HepG2 (cell line): Measurements from ENCODE around the gene ATP9A. TPM values are rescaled to one million over a fixed set of nuclear protein-coding genes. Genes with fewer than 3 reads are reported as not detected.

Experiments used
- ATF3 ChIP-seq: sonication (generic); formaldehyde crosslinking; IDR thresholded peaks from 2 replicates; pipeline ENCODE4 v1.4.0; 2020; ENCODE audit warnings: missing genetic modification reagents
- ATM ChIP-seq: fragments of 450-650 bp; IDR thresholded peaks from 2 replicates; pipeline ENCODE4 v1.7.1; 2017; ENCODE audit warnings: mild to moderate bottlenecking, borderline replicate concordance
- CBX1 ChIP-seq: IDR thresholded peaks from one replicate; pipeline ENCODE4 v1.6.1; 2016; ENCODE audit warnings: antibody characterized with exemption, low read depth
- CTCF ChIP-seq: sonication (generic); formaldehyde crosslinking; IDR thresholded peaks from 2 replicates; pipeline ENCODE4 v1.5.0; 2020; ENCODE audit warnings: mild to moderate bottlenecking, missing genetic modification reagents, moderate library complexity
- DZIP1 ChIP-seq: sonication (generic); formaldehyde crosslinking; IDR thresholded peaks from 2 replicates; pipeline ENCODE4 v1.5.0; 2020; ENCODE audit warnings: mild to moderate bottlenecking, missing genetic modification reagents
- EED ChIP-seq: sonication (generic); formaldehyde crosslinking; IDR thresholded peaks from 2 replicates; pipeline ENCODE4 v1.5.0; 2020; ENCODE audit warnings: mild to moderate bottlenecking, missing genetic modification reagents
- ETV5 ChIP-seq: IDR thresholded peaks from 2 replicates; pipeline ENCODE4 v1.6.1; 2018; ENCODE audit warnings: missing biosample characterization, missing genetic modification reagents, inconsistent platforms, borderline replicate concordance
- GABPB1 ChIP-seq: IDR thresholded peaks from 2 replicates; pipeline ENCODE4 v1.6.1; 2016; ENCODE audit warnings: mild to moderate bottlenecking, missing genetic modification reagents, moderate library complexity, missing compliant biosample characterization
- GATAD2A ChIP-seq: IDR thresholded peaks from 2 replicates; pipeline ENCODE4 v1.6.1; 2016
- KDM2A ChIP-seq: sonication (generic); formaldehyde crosslinking; IDR thresholded peaks from 2 replicates; pipeline ENCODE4 v1.4.0; 2020; ENCODE audit warnings: low read depth, missing genetic modification reagents, borderline replicate concordance
- KLF9 ChIP-seq: IDR thresholded peaks from 2 replicates; pipeline ENCODE4 v1.6.1; 2016; ENCODE audit warnings: low read depth
- NCOR1 ChIP-seq: fragments of 200-600 bp; sonication (generic); IDR thresholded peaks from 2 replicates; pipeline ENCODE4 v1.7.0; 2017; ENCODE audit warnings: antibody characterized with exemption, low read length, borderline replicate concordance
- NFKB2 ChIP-seq: sonication (generic); formaldehyde crosslinking; IDR thresholded peaks from 2 replicates; pipeline ENCODE4 v1.4.0; 2020; ENCODE audit warnings: missing genetic modification reagents, borderline replicate concordance
- NR2F1 ChIP-seq, 2 experiments: fragments of 450-650 bp in 1 of 2; formaldehyde crosslinking in 1 of 2; IDR thresholded peaks; 2 replicates each; pipeline versions ENCODE4 v1.5.0 to v1.6.1; 2016 to 2020; ENCODE audit warnings: mild to moderate bottlenecking in 1 of 2, missing compliant biosample characterization in 1 of 2, missing genetic modification reagents in 1 of 2, moderate library complexity in 1 of 2
- PRDM4 ChIP-seq: sonication (generic); formaldehyde crosslinking; IDR thresholded peaks from 2 replicates; pipeline ENCODE4 v1.9.0; 2021; ENCODE audit warnings: missing genetic modification reagents, borderline replicate concordance
- TFAP4 ChIP-seq: sonication (generic); IDR thresholded peaks from 2 replicates; pipeline ENCODE4 v1.6.1; 2016; ENCODE audit warnings: low read depth, borderline replicate concordance
- TFE3 ChIP-seq: IDR thresholded peaks from 2 replicates; pipeline ENCODE4 v1.6.1; 2016
- ZNF740 ChIP-seq: sonication (generic); formaldehyde crosslinking; IDR thresholded peaks from 2 replicates; pipeline ENCODE4 v1.4.0; 2020; ENCODE audit warnings: missing genetic modification reagents
- ZSCAN29 ChIP-seq: sonication (generic); formaldehyde crosslinking; conservative IDR thresholded peaks from 2 replicates; pipeline ENCODE4 v1.4.0; 2020; ENCODE audit warnings: mild to moderate bottlenecking, missing genetic modification reagents
- polyA plus RNA-seq, 8 experiments: library from polyadenylated mRNA; depleted of rRNA in 3 of 8; stranded (reverse) in 7 of 8; unstranded in 1 of 8; fragments of >200 nt; fragmentation: Illumina TruSeq in 4 of 8; extraction: Trizol in 4 of 8; gene quantifications; 2 replicates each; pipeline versions ENCODE4 v1.2.1 to v1.2.3, GENCODE V29; 2011 to 2016; ENCODE audit warnings: low read depth in 4 of 8, missing spikeins in 1 of 8, mixed read lengths in 1 of 8; ENCODE audit not compliant: insufficient read depth in 1 of 8
- total RNA-seq, 5 experiments: library from RNA; depleted of rRNA; stranded (reverse); fragments of >200 nt; fragmentation: Illumina TruSeq; extraction: Trizol; gene quantifications; 2 replicates each; pipeline ENCODE4 v1.2.3, GENCODE V29; 2016; ENCODE audit warnings: low read depth in 1 of 5

The ATP9A gene
- total and polyA plus RNA-seq, 2 of the 13 experiments (the other 11 are each of a cell fraction or from before 2014, with no cell fraction given) = 11.8 to 18.5 TPM

- TF ChIP-seq DZIP1 (CRISPR knock-in tag) = no peak
- no peak for TF ChIP-seq ZNF740
- peak; percentile 47 for TF ChIP-seq GABPB1 (CRISPR knock-in tag)
- peak; percentile 86; the same call in 1 of the 2 replicates for TF ChIP-seq NCOR1
- no peak for TF ChIP-seq NFKB2
- TF ChIP-seq NR2F1 (CRISPR knock-in tag; IDR thresholded peaks at IDR 0.05) = peak in 1 of 2 experiments; percentile 49; a peak in 1 of 4 replicates
- no peak for TF ChIP-seq PRDM4 (CRISPR knock-in tag)
- no peak; the same call in 1 of the 2 replicates for TF ChIP-seq CTCF (CRISPR knock-in tag)
- TF ChIP-seq CBX1 = no peak
- no peak for TF ChIP-seq KLF9 (CRISPR knock-in tag)
- peak; percentile 56; the same call in 1 of the 2 replicates for TF ChIP-seq KDM2A
- TF ChIP-seq TFE3 (CRISPR knock-in tag) = peak; percentile 87
- TF ChIP-seq ZSCAN29 (CRISPR knock-in tag) = no peak
- TF ChIP-seq GATAD2A (CRISPR knock-in tag) = peak; percentile 78
- no peak for TF ChIP-seq EED (CRISPR knock-in tag)
- peak; percentile 56 for TF ChIP-seq ATF3 (CRISPR knock-in tag)
- peak; percentile 39; the same call in 1 of the 2 replicates for TF ChIP-seq TFAP4
- no peak for TF ChIP-seq ATM
- peak; percentile 75 for TF ChIP-seq ETV5 (CRISPR knock-in tag)
Measured at GRCh38 chr20:51760905-51761546, 7.2 kb downstream of the ATP9A start (continued).
